Prostate gland (tissue), 2 donors: ENCODE measurements around the gene RPA1.

ENCODE experiments used
- POLR2A ChIP-seq: fragments of 450-650 bp; IDR thresholded peaks from one replicate; pipeline ENCODE4 v1.6.1; 2016; ENCODE audit warnings: antibody characterized with exemption, mild to moderate bottlenecking
- POLR2AphosphoS5 ChIP-seq: sonication (generic); formaldehyde crosslinking; IDR thresholded peaks from one replicate; pipeline ENCODE4 v1.6.1; 2017; ENCODE audit warnings: antibody characterized with exemption
- TF ChIP-seq, protein P1 (sequence below), 4 experiments: fragments of 200-600 bp in 2 of 4; fragments of 450-650 bp in 2 of 4; sonication (generic) in 2 of 4; IDR thresholded peaks; 1 replicate in 3 of 4; 2 replicates in 1 of 4; pipeline ENCODE4 v1.5.1; 2016 to 2019; ENCODE audit warnings: antibody characterized with exemption in 4 of 4, mild to moderate bottlenecking in 2 of 4, moderate library complexity in 2 of 4

DNA sequence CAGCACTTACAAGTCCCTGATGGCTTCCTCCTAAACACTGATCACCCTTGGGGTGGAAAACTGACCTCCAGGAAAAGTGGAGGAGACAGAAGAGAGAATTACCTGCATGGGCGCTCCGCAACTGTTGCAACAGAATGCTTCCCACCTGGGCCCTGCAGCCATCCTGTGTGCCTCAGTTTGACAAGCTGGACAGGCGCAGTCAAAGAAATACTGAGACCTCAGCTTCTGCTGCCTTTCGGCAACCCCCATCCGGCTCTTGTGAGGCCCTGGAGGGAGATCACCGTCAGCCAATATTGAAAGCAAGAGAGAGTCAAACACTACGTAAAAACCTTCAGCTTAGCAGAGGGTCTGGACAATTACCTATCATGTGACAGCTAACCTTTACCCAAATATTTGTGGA, 43.1 kb upstream of the RPA1 start:
- TF ChIP-seq, protein P1, sequence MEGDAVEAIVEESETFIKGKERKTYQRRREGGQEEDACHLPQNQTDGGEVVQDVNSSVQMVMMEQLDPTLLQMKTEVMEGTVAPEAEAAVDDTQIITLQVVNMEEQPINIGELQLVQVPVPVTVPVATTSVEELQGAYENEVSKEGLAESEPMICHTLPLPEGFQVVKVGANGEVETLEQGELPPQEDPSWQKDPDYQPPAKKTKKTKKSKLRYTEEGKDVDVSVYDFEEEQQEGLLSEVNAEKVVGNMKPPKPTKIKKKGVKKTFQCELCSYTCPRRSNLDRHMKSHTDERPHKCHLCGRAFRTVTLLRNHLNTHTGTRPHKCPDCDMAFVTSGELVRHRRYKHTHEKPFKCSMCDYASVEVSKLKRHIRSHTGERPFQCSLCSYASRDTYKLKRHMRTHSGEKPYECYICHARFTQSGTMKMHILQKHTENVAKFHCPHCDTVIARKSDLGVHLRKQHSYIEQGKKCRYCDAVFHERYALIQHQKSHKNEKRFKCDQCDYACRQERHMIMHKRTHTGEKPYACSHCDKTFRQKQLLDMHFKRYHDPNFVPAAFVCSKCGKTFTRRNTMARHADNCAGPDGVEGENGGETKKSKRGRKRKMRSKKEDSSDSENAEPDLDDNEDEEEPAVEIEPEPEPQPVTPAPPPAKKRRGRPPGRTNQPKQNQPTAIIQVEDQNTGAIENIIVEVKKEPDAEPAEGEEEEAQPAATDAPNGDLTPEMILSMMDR (IDR thresholded peaks at IDR 0.05): no peak
- no peak for TF ChIP-seq POLR2AphosphoS5
- no peak for TF ChIP-seq POLR2A
